Measurements from ENCODE around the gene KCNJ6.

KCNJ6 gene

GRCh38 chr21:37916310-37917051, at the start of gene KCNJ6:
Gene KCNJ6 (minus strand): TSS chr21:37916457. CDS start chr21:37840682, 75,775 bp downstream.
- CTCF ChIA-PET, result no interaction called here

GRCh38 chr21:37965088-37965805, 49.0 kb upstream of the KCNJ6 start:
- CTCF ChIA-PET, result no interaction called here
- POLR2A ChIA-PET, result no interaction called here
- DNase-seq (ENCODE audit: extremely low spot score), result no peak
- TF ChIP-seq CTCF (IDR thresholded peaks at IDR 0.05; ENCODE audit: control extremely low read depth, extremely low read depth, low read depth, missing control alignments), result no peak

More at GRCh38 chr21:37916310-37917051, at the start of gene KCNJ6:
- no peak for DNase-seq (ENCODE audit: extremely low spot score)
- no peak for TF ChIP-seq CTCF (IDR thresholded peaks at IDR 0.05; ENCODE audit: control extremely low read depth, extremely low read depth, low read depth, missing control alignments)
- POLR2A ChIA-PET, result no interaction called here

GRCh38 chr21:37958537-37958936, 42.3 kb upstream of the KCNJ6 start:
- ChIA-PET POLR2A (no interaction called here), CTCF (interaction anchor here (0.9 kb wide), 1 partner anchor 10 kb away, joined by 3 read pairs; no protein-coding TSS in a partner anchor)
- no peak for TF ChIP-seq CTCF (IDR thresholded peaks at IDR 0.05; ENCODE audit: control extremely low read depth, extremely low read depth, low read depth, missing control alignments)
- DNase-seq (ENCODE audit: extremely low spot score), result no peak

- TF ChIP-seq CTCF (IDR thresholded peaks at IDR 0.05; ENCODE audit: control extremely low read depth, extremely low read depth, low read depth, missing control alignments), result no peak
- no peak for DNase-seq (ENCODE audit: extremely low spot score)
- CTCF ChIA-PET, result no interaction called here
- POLR2A ChIA-PET, result no interaction called here
Observed at GRCh38 chr21:37956772-37957171, 40.5 kb upstream of the KCNJ6 start.

- no peak for TF ChIP-seq CTCF (IDR thresholded peaks at IDR 0.05; ENCODE audit: control extremely low read depth, extremely low read depth, low read depth, missing control alignments)
- CTCF ChIA-PET, result interaction anchor here (1.0 kb wide), 1 partner anchor 16 kb away, joined by 3 read pairs; no protein-coding TSS in a partner anchor
- POLR2A ChIA-PET, result no interaction called here
- DNase-seq (ENCODE audit: extremely low spot score), result no peak
Observed at GRCh38 chr21:37945036-37945435, 28.8 kb upstream of the KCNJ6 start.

GRCh38 chr21:37944496-37944895, 28.2 kb upstream of the KCNJ6 start:
- CTCF ChIA-PET, result interaction anchor here (1.0 kb wide), 1 partner anchor 16 kb away, joined by 3 read pairs; no protein-coding TSS in a partner anchor
- POLR2A ChIA-PET, result no interaction called here
- DNase-seq (ENCODE audit: extremely low spot score), result no peak
- no peak for TF ChIP-seq CTCF (IDR thresholded peaks at IDR 0.05; ENCODE audit: control extremely low read depth, extremely low read depth, low read depth, missing control alignments)
